Activated CD4-positive, alpha-beta T cell treated with anti-CD3 and anti-CD28 coated beads, Interleukin-2, amount 50 U/mL, for 24 hours (primary cell): Measurements from ENCODE around the gene OR6K2.
"Not testable (repeated sequence)": the region's sequence is repeated elsewhere in the genome, so short reads cannot be mapped to it uniquely, and the experiment has no call there.

ENCODE experiments used
- DNase-seq, 2 donors: peaks; one replicate each; pipeline ENCODE4 v3.0.0-alpha.2; 2020; ENCODE audit warnings: low read depth in 1 of 2, low spot score in 1 of 2

The OR6K2 gene

GRCh38 chr1:158700552-158700951 is at the start of gene OR6K2:
TSS of gene OR6K2 (minus strand) at chr1:158700652. CDS start at chr1:158700652, 0 bp downstream.
- no peak for DNase-seq

- no peak for DNase-seq
Measured at GRCh38 chr1:158735848-158736247, 35.4 kb upstream of the OR6K2 start.

GRCh38 chr1:158732524-158732923 is 32.1 kb upstream of the OR6K2 start:
- DNase-seq: no peak

- DNase-seq: no peak
Measured at GRCh38 chr1:158731707-158732106, 31.3 kb upstream of the OR6K2 start.

GRCh38 chr1:158730453-158730852 is 30.0 kb upstream of the OR6K2 start:
- DNase-seq: no peak

- no peak for DNase-seq
Measured at GRCh38 chr1:158728510-158729225, 28.2 kb upstream of the OR6K2 start.

- no peak for DNase-seq
Measured at GRCh38 chr1:158724442-158724841, 24.0 kb upstream of the OR6K2 start.

GRCh38 chr1:158720620-158721019 is 20.2 kb upstream of the OR6K2 start, which contains the start of gene OR6K3:
TSS of gene OR6K3 (minus strand) at chr1:158720720. CDS start at chr1:158718115, 2,605 bp downstream.
- DNase-seq: no peak

- DNase-seq: no peak
Measured at GRCh38 chr1:158719664-158720063, 19.2 kb upstream of the OR6K2 start.

- DNase-seq: no peak
Measured at GRCh38 chr1:158717344-158717743, 16.9 kb upstream of the OR6K2 start.

GRCh38 chr1:158716335-158716734 is 15.9 kb upstream of the OR6K2 start:
- DNase-seq: no peak

GRCh38 chr1:158714754-158715153 is 14.3 kb upstream of the OR6K2 start:
- DNase-seq: no peak

- DNase-seq: no peak
Measured at GRCh38 chr1:158711098-158711497, 10.6 kb upstream of the OR6K2 start.

- no peak for DNase-seq
Measured at GRCh38 chr1:158706096-158706495, 5.6 kb upstream of the OR6K2 start.

- no peak for DNase-seq
Measured at GRCh38 chr1:158694596-158694995, 5.9 kb downstream of the OR6K2 start.

- no peak for DNase-seq
Measured at GRCh38 chr1:158692356-158692755, 8.1 kb downstream of the OR6K2 start.

- DNase-seq: no peak
Measured at GRCh38 chr1:158691907-158692306, 8.5 kb downstream of the OR6K2 start.

- not testable (repeated sequence) for DNase-seq
Measured at GRCh38 chr1:158691149-158691548, 9.3 kb downstream of the OR6K2 start.

GRCh38 chr1:158689875-158690274 is 10.6 kb downstream of the OR6K2 start:
- no peak for DNase-seq

- no peak for DNase-seq
Measured at GRCh38 chr1:158689110-158689509, 11.3 kb downstream of the OR6K2 start.

- DNase-seq: not testable (repeated sequence)
Measured at GRCh38 chr1:158688343-158688742, 12.1 kb downstream of the OR6K2 start.

GRCh38 chr1:158687037-158687436 is 13.4 kb downstream of the OR6K2 start:
- DNase-seq: no peak
